Activated CD8-positive, alpha-beta memory T cell treated with anti-CD3 and anti-CD28 coated beads, Interleukin-2, amount 50 U/mL, for 24 hours (primary cell): ENCODE data around the gene N4BP2.

Source experiments
- DNase-seq: peaks from one replicate; pipeline ENCODE4 v3.0.0-alpha.2; 2020; ENCODE audit errors: extremely low read depth

N4BP2 gene

GRCh38 chr4:40152637-40153036, 96.0 kb downstream of the N4BP2 start:
- no peak for DNase-seq

DNA sequence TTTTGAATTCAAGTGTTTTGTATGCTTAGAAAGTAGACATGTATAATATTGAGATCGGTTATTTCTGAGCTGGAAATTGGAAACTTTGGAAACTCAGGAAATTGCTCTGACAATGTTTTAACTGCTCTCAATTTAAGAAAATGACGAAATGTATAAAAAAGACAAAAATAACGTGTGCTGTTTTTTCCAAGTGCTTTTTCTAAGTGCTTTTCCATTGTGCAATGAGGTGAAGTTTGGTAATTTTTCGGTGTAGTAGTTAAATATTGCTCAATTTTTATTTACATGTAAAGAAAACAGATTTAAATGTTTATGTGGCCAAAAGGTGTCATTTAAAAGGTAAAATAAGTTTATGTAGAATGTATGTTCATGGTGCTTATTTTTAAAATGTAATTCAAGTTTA, 100.8 kb downstream of the N4BP2 start:
- DNase-seq, result no peak

DNA sequence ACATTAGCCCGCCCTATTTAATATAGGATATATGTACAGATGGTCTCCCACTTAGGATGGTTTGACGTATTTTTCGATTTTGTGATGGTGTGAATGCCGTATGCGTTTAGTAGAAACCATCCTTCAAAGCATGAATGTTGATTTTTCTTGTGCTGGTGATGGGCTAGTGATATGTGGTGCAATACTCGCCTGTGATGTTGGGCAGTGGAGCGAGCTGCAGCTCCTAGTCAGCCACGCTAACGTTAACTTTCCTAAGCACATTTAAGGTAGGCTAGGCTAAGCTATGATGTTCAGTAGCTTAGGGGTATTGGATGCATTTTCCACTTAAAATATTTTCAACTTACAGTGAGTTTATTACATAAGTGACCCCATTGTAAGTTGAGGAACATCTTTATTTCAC, 103.6 kb downstream of the N4BP2 start:
- DNase-seq, result no peak

- no peak for DNase-seq
These were observed 107.8 kb downstream of the N4BP2 start for GRCh38 chr4:40164459-40164858.

GRCh38 chr4:40165916-40166315, 109.3 kb downstream of the N4BP2 start:
- no peak for DNase-seq

GRCh38 chr4:40168070-40168469, 111.4 kb downstream of the N4BP2 start:
- no peak for DNase-seq

- no peak for DNase-seq
These were observed 113.9 kb downstream of the N4BP2 start for GRCh38 chr4:40170588-40170987.

DNA sequence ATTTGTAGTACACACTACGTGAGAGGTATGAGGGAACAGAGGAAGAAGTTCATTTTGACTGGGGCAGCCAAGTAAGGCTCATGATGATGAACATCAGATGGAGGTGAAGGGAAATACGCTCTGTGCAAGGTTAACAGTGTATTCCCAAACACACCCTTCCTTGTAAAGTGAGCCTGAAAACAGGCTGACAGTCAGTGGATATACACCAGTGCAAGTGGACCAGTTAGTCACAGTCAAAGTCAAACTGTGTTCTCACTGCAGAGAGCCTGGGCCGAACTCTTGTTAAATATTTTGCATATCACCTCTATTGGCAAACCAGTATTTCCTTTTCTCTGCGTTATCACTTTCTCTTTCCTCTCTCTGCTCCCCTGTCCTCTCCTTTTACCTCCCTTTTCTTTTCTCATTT, 116.8 kb downstream of the N4BP2 start:
- no peak for DNase-seq

- no peak for DNase-seq
These were observed 120.0 kb downstream of the N4BP2 start for GRCh38 chr4:40176602-40177001.

DNA sequence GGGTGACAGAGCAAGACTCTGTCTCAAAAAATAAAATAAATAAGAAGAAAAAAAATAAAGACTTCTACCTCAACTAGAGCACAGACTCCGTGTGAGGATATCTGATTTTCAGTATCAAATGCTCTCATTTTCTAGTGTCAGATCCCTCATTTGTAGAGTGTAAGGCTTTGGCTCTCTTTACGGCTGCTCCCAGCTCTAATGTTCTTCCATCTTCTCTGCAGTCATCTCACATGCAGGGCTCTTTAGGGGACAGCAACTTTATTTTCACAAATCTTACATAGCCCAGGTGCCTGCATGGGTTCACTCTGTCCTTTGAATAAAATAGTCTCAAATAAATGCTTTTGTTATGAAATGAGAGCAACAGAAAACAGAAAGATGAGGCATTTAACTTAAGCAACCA, 120.9 kb downstream of the N4BP2 start:
- DNase-seq, result no peak

GRCh38 chr4:40178672-40179071, 122.0 kb downstream of the N4BP2 start:
- no peak for DNase-seq

GRCh38 chr4:40179360-40179759, 122.7 kb downstream of the N4BP2 start:
- DNase-seq, result no peak

GRCh38 chr4:40180356-40180755, 123.7 kb downstream of the N4BP2 start:
- DNase-seq, result no peak

- no peak for DNase-seq
These were observed 125.4 kb downstream of the N4BP2 start for GRCh38 chr4:40182001-40182400.

- DNase-seq, result no peak
These were observed 126.3 kb downstream of the N4BP2 start for GRCh38 chr4:40182954-40183353.

GRCh38 chr4:40183615-40184411, 127.2 kb downstream of the N4BP2 start:
- DNase-seq, result no peak

DNA sequence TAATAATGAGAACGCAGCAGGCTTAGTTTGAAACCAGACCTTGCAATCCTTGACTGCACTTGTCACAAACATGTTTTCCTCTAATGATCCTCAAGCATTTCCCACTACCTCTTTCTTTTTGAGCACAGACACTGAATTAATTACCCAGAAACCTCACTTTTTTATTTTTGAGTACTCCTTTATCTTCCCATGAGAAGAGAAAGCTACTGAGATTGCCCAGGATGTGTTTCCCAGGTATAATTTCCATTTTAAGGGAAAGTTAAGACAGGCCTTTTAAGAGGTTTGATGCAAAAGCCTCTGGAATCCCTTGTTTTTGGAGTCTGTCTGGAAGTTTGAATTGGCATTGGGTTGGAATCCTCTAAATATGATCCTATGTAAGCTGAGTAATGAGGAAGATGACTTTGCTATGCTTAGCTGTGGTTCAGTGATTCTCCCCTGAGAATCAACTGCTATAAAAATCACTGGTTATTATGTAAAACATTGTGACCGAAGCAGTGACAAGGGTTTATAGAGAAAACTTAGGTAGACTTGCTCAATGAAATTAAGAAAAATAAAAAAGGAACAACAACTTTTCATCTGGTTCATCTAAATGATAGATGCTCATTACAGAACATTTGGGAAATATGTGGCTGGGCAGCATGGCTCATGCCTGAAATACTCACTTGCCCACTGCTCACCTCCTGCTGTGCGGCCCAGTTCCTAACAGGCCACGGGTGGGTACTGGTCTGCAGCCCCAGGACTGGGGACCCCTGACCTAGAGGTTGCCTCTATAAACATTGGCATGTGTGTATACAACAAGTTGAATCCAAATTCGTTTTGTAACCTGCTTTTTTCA, 129.4 kb downstream of the N4BP2 start:
- DNase-seq, result no peak

- DNase-seq, result no peak
These were observed 130.0 kb downstream of the N4BP2 start for GRCh38 chr4:40186665-40187014.

- no peak for DNase-seq
These were observed 130.8 kb downstream of the N4BP2 start for GRCh38 chr4:40187386-40187906.

DNA sequence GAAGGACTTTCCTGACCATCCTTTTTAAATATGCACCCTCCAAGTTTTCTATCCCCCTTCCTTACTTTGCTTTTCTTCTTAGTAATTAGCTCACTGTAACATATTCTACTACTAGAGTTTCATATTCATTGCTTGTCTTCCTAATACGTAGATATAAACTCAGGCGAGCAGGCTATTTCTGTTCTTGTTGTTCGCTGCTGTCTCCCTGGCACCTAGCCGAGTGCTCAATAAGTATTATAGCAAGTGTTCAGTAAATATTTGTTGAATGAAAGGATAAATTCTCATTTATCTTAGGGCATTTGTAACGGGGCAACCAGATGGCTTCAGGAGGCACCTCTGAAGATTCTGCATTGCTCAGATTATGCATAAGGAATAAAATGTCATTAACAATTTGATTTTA, 133.4 kb downstream of the N4BP2 start:
- DNase-seq, result no peak

DNA sequence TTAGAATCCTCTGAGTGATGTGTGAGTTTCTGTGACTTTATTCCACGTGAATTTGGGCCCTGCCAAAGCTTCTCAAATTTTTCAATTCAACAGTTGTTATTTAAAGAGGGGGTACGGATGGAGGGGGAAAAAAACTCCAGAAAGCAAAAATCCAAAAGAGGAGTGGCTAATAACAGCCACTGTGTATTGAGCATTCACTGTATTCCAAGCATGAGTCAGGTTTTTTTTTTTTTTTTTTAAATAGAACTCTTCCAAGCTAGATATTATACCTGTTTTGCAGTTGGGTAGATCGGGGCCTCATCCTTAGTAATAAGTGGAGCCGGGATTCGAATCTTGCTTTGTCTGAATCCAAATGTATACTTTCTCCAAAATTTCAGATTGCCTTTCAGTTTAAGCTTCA, 133.8 kb downstream of the N4BP2 start:
- DNase-seq, result no peak

GRCh38 chr4:40190880-40191815, 134.5 kb downstream of the N4BP2 start:
- no peak for DNase-seq
